ENCODE data around the gene TGM3.

GRCh38 chr20:2336471-2336870 lies 40.7 kb downstream of the TGM3 start:
- no peak for TF ChIP-seq CTCF (IDR thresholded peaks at IDR 0.05)
- no peak for TF ChIP-seq POLR2A (IDR thresholded peaks at IDR 0.05)

All from lower leg skin (tissue), 3 donors.